K562 (cell line): ENCODE measurements around the gene LRCOL1. TPM values are rescaled to one million over a fixed set of nuclear protein-coding genes. Genes with fewer than 3 reads are reported as not detected.

Source experiments
- CTBP1 ChIP-seq: fragments of 450-650 bp; IDR thresholded peaks from 2 replicates; pipeline ENCODE4 v1.6.1; 2016; ENCODE audit warnings: borderline replicate concordance
- ETV5 ChIP-seq: sonication (generic); formaldehyde crosslinking; IDR thresholded peaks from 2 replicates; pipeline ENCODE4 v1.4.0; 2020; ENCODE audit warnings: low read depth, mild to moderate bottlenecking, missing genetic modification reagents
- HMG20B ChIP-seq: fragments of 250-450 bp; sonication (Bioruptor Pico); IDR thresholded peaks from 2 replicates; pipeline ENCODE4 v1.5.0; 2021; ENCODE audit warnings: mild to moderate bottlenecking
- TCF7L2 ChIP-seq: fragments of 150-350 bp; IDR thresholded peaks from 2 replicates; pipeline ENCODE4 v1.6.1; 2016; ENCODE audit warnings: low read depth, mild to moderate bottlenecking, low read length, moderate library complexity
- polyA plus RNA-seq, 8 experiments: library from polyadenylated mRNA; depleted of rRNA in 4 of 8; stranded (reverse) in 5 of 8; unstranded in 3 of 8; fragments of >200 nt; fragmentation: Nextera tagmentation in 2 of 8; fragmentation: Illumina TruSeq in 1 of 8; extraction: Ambion mirVana in 2 of 8; extraction: Trizol in 1 of 8; gene quantifications; 2 replicates each; pipeline versions ENCODE4 v1.2.1 to v1.2.3, GENCODE V29; 2011 to 2014; ENCODE audit warnings: inconsistent platforms in 1 of 8, missing spikeins in 1 of 8
- total RNA-seq, 7 experiments: library from RNA; depleted of rRNA in 6 of 7; stranded (reverse); fragments of >200 nt in 6 of 7; fragmentation: Illumina TruSeq in 2 of 7; extraction: Trizol in 2 of 7; gene quantifications; 2 replicates each; pipeline versions ENCODE4 v1.2.1 to v1.2.3, GENCODE V29; 2011 to 2021; ENCODE audit warnings: low replicate concordance in 1 of 7
- TF ChIP-seq, protein P1 (sequence below), 2 experiments: fragments of 450-650 bp; IDR thresholded peaks; 2 replicates each; pipeline ENCODE4 v1.6.1; 2016; ENCODE audit warnings: mild to moderate bottlenecking in 2 of 2, borderline replicate concordance in 1 of 2, low read depth in 1 of 2, moderate library complexity in 1 of 2
- TF ChIP-seq, protein P2 (sequence below): conservative IDR thresholded peaks from 2 replicates; pipeline ENCODE4 v1.6.1; 2011; ENCODE audit warnings: low read depth, mild to moderate bottlenecking, low read length; ENCODE audit not compliant: control insufficient read depth
- TF ChIP-seq, protein P3 (sequence below), 2 experiments: IDR thresholded peaks in 1 of 2; conservative IDR thresholded peaks in 1 of 2; 2 replicates each; pipeline ENCODE4 v1.6.1; 2016; ENCODE audit warnings: low read depth in 2 of 2, mild to moderate bottlenecking in 1 of 2, missing compliant biosample characterization in 1 of 2, missing genetic modification characterization in 1 of 2, moderate library complexity in 1 of 2

The LRCOL1 gene
- total and polyA plus RNA-seq, 9 of the 15 experiments (the other 6 are each of a cell fraction or from before 2014, with no cell fraction given) = not detected

DNA sequence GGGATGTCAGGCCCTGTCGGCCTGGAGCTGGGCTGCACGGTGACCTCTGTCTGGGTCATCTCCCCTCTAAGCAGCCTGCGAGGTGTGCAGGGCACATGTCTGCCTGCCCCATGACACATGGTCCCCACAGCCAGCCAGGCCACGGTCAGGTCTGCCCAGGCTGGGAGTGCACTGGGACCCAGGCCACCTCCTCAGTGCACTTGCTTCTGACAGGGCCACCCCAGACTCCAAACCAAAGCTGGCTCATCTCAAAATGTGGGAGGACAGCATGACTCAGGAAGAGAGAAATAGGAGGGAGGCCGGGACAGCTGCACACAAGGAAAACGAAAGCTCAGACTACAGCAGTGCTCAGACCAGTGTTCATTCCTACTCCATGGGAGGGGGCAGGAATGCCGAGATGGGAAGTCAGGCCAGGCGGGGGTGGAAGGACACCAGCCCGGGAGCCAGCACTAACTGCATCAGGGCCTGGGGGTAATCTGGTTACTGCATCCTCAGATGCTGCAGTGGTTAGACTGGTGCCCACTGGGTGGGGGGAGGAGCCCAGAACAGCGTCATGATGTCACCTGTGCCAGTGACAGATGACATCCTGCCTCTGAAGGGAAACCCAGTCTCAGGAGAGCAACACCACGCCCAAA lies 12.2 kb upstream of the LRCOL1 start (continued):
- TF ChIP-seq, protein P1, sequence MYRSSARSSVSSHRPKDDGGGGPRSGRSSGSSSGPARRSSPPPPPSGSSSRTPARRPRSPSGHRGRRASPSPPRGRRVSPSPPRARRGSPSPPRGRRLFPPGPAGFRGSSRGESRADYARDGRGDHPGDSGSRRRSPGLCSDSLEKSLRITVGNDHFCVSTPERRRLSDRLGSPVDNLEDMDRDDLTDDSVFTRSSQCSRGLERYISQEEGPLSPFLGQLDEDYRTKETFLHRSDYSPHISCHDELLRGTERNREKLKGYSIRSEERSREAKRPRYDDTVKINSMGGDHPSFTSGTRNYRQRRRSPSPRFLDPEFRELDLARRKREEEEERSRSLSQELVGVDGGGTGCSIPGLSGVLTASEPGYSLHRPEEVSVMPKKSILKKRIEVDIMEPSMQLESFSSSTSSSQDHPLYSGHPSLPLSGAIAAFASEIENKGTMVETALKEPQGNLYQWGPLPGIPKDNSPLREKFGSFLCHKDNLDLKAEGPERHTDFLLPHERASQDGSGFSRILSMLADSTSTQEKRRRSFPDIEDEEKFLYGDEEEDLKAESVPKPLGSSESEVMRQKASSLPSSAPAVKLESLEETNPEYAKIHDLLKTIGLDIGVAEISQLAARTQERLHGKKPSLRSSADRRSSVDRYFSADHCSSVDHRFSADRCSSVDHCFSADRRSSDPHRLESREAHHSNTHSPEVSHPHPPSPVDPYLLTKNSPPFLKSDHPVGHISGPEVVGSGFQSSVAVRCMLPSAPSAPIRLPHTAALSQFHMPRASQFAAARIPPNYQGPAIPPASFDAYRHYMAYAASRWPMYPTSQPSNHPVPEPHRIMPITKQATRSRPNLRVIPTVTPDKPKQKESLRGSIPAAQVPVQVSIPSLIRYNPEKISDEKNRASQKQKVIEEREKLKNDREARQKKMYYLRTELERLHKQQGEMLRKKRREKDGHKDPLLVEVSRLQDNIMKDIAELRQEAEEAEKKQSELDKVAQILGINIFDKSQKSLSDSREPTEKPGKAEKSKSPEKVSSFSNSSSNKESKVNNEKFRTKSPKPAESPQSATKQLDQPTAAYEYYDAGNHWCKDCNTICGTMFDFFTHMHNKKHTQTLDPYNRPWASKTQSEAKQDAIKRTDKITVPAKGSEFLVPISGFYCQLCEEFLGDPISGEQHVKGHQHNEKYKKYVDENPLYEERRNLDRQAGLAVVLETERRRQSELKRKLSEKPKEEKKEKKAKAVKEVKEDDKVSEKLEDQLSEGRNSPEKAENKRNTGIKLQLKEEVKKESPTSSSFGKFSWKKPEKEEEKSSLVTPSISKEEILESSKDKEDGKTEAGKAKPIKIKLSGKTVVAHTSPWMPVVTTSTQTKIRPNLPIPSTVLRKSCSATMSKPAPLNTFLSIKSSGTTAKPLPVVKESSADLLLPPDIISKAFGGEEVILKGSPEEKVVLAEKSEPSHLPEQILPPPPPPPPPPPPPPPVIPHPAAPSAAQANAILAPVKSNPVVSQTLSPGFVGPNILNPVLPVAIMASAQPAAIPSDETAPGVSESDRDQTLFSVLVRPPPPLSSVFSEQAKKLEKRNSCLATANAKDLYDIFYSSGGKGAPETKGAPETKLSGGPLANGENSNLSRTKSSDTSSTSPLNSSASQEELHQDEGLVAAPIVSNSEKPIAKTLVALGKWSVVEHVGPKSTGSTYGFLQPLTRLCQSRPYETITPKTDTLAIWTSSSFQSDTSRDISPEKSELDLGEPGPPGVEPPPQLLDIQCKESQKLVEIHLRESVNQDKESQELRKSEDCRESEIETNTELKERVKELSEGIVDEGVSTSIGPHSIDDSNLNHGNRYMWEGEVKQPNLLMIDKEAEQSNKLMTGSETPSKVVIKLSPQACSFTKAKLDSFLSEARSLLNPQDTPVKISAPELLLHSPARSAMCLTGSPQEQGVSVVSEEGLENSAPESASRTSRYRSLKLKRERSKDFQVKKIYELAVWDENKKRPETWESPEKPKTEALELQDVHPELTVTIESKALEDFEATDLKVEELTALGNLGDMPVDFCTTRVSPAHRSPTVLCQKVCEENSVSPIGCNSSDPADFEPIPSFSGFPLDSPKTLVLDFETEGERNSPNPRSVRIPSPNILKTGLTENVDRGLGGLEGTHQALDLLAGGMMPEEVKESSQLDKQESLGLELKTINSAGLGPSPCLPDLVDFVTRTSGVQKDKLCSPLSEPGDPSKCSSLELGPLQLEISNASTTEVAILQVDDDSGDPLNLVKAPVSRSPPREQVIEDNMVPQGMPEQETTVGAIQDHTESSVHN (IDR thresholded peaks at IDR 0.05; ENCODE audit: borderline replicate concordance in 1 of 2, low read depth in 1 of 2) = no peak
- peak; percentile 11; the same call in 1 of the 2 replicates for TF ChIP-seq CTBP1
- TF ChIP-seq HMG20B (CRISPR knock-in tag) = no peak
- TF ChIP-seq, protein P2, sequence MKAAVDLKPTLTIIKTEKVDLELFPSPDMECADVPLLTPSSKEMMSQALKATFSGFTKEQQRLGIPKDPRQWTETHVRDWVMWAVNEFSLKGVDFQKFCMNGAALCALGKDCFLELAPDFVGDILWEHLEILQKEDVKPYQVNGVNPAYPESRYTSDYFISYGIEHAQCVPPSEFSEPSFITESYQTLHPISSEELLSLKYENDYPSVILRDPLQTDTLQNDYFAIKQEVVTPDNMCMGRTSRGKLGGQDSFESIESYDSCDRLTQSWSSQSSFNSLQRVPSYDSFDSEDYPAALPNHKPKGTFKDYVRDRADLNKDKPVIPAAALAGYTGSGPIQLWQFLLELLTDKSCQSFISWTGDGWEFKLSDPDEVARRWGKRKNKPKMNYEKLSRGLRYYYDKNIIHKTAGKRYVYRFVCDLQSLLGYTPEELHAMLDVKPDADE = no peak
- TF ChIP-seq, protein P3, sequence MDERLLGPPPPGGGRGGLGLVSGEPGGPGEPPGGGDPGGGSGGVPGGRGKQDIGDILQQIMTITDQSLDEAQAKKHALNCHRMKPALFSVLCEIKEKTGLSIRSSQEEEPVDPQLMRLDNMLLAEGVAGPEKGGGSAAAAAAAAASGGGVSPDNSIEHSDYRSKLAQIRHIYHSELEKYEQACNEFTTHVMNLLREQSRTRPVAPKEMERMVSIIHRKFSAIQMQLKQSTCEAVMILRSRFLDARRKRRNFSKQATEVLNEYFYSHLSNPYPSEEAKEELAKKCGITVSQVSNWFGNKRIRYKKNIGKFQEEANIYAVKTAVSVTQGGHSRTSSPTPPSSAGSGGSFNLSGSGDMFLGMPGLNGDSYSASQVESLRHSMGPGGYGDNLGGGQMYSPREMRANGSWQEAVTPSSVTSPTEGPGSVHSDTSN (CRISPR knock-in tag; IDR thresholded peaks at IDR 0.05; ENCODE audit: low read depth) = no peak
- TF ChIP-seq, protein P3 (tag; conservative IDR thresholded peaks at IDR 0.05; ENCODE audit: low read depth) = no peak
- TF ChIP-seq ETV5 = no peak
- TF ChIP-seq TCF7L2 = no peak
